GM20000 (cell line): ENCODE measurements around the gene FOXE1.

Source experiments
- DNase-seq: peaks from one replicate; pipeline ENCODE4 v3.0.0; 2012; ENCODE audit warnings: low spot score
- TF ChIP-seq, protein P1 (sequence below): IDR thresholded peaks from 2 replicates; pipeline ENCODE4 v1.5.1; 2012; ENCODE audit warnings: mild to moderate bottlenecking, control low read depth; ENCODE audit errors: extremely low read depth, missing control alignments

The FOXE1 gene

DNA sequence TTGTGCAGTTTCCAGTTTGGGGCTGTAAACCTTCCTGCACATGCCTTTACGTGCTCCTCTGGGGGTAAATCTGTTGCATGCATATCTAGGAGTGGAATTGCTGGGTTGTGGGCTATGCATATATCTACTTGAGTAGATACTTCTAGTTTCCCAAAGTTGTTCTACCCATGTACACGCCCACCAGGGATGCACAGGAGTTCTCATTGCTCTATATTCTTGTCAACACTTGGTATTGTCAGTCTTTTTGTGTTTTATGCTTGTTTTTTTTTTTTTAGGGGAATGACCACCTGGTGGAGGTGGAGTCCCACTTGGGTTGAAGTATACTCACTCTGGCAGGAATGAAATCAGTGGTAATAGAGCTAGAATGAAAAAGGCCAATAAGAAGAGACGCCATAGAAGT is 23.0 kb downstream of the FOXE1 start:
- no peak for DNase-seq
- TF ChIP-seq, protein P1, sequence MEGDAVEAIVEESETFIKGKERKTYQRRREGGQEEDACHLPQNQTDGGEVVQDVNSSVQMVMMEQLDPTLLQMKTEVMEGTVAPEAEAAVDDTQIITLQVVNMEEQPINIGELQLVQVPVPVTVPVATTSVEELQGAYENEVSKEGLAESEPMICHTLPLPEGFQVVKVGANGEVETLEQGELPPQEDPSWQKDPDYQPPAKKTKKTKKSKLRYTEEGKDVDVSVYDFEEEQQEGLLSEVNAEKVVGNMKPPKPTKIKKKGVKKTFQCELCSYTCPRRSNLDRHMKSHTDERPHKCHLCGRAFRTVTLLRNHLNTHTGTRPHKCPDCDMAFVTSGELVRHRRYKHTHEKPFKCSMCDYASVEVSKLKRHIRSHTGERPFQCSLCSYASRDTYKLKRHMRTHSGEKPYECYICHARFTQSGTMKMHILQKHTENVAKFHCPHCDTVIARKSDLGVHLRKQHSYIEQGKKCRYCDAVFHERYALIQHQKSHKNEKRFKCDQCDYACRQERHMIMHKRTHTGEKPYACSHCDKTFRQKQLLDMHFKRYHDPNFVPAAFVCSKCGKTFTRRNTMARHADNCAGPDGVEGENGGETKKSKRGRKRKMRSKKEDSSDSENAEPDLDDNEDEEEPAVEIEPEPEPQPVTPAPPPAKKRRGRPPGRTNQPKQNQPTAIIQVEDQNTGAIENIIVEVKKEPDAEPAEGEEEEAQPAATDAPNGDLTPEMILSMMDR, result no peak

GRCh38 chr9:97880336-97880735 is 27.3 kb downstream of the FOXE1 start:
- TF ChIP-seq, protein P1, result no peak
- DNase-seq, result no peak

DNA sequence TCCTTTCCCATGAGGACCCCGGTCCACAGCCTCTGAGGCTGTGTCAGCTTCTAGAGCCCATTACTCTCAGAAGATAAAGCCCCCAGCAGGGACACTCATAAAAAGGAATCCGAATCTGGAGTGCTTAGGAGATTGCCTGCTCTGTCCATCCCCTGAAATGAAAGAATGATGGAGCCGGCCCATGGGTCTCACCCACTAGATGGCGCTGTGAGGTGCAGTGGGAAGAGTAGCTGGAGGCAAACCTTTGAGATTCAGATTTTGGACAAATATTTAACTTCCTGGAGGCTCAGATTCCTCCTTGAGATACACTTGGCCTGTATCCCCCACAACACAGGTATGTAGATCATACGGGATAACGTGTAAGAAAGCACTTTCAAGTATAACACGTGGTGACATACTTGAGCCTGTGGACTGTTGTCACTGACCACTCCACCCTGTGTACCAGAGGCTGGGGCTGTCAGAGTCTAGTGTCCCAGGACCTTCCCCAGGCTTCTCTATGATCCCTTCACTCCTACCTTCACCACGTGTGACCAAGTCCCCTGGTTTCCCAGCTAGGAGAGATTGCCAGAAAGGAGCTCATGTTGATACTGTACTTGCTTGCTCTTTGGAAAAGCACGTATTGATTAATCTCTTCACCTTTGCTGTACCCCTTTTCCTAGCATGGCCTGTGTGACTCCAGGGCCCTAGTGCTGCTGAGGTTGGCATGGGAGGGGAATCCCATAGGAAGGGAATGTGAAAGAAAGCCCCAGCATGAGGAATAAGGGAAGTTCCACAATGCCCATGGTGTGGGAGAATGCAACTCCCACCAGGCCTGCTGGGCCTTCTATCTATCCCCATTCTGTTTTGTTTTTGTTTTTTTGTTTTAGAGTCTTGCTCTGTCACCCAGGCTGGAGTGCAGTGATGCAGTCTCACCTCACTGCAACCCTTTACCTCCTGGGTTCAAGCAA is 37.2 kb downstream of the FOXE1 start:
- TF ChIP-seq, protein P1, result peak; percentile 78
- peak; percentile 67 for DNase-seq

DNA sequence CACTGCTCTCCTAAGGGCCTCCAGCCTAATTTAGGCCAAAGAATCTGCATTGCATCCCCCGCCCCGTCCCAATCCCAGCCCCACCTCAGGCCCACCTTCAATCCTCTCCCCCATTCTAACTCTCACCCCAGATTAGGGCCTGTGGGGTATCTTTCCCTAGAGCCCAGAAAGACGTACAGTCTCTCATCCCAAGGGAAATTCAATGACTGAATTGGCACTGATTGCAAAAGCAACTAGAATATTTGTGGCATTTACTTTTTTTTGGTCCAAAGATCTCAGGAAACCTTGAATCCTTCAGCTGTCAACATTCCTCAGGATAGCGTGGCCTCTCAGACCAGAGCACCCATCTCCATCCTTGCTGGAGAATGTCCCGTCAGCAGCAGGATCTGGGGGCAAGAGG is 38.7 kb downstream of the FOXE1 start:
- TF ChIP-seq, protein P1, result no peak
- no peak for DNase-seq

DNA sequence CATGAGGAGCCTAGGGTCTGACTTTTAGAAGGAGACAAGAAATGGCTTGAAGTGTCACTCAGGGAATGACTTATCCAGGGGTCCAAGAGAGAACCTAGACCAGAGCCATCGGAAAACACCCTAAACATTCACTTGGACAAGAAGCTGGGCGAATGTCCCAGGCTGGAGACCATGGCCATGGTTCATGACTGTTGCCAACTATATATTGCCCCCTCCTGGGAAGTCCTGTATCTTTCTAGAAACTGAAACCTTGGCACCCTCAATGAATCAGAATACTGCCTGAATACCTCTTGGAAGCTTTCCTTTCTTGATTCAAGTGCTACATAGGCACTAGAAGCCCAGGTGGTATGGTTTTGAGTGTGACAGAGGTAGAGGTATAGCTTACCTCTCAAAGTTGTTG is 39.4 kb downstream of the FOXE1 start:
- TF ChIP-seq, protein P1, result no peak
- DNase-seq, result no peak

- TF ChIP-seq, protein P1, result no peak
- no peak for DNase-seq
Measured at GRCh38 chr9:97895211-97895610, 42.2 kb downstream of the FOXE1 start.

- TF ChIP-seq, protein P1, result no peak
- DNase-seq, result no peak
Measured at GRCh38 chr9:97895695-97896332, 42.8 kb downstream of the FOXE1 start.
